ENCODE data around the gene SHISAL1. TPM values are rescaled to one million over a fixed set of nuclear protein-coding genes. Genes with fewer than 3 reads are reported as not detected.

SHISAL1 gene
- polyA plus RNA-seq, 2 donors = 0.08 to 0.22 TPM

DNA sequence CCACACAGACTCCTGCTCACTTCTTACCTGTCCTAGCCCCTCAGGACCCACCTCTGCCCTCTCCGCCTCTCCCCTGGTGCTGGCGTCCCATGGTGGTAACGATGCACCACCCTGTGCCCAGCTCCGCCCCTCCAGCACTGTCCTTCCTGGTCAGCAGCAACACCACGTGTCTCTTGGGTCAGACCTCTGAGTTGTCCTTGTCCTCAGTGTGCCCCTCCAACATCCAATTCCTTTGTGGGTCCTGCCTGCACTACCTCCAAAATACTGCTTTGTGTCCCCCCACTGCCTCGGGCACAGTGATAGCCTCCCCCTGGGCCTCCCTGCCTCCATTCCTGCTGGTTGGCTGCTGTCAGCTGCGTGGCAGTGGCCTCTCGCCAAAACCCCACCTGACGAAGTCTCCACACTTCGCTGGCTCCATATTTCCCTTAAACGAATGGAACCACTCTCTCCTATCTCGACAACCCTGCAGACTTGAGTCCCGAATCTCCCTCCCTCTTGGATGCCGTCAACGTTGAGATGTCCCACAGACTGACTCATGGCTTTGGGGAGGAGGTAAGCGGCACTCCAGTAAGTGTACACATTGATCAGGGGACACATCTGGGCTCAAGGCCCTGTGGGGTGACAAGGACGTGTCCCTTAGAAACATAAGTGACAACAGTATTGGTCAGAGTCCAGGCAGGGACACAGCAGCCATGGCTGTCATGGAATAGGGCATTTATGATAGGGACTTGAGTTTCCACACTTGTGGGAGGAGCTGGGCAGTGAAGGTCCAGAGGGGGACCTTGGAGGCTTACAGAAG lies 42.8 kb downstream of the SHISAL1 start:
- Histone ChIP-seq H3K36me3 (ENCODE audit: control insufficient read depth in 2 of 2, insufficient read depth in 2 of 2, low read length in 1 of 2) (no peaks in the 10 kb centered on the region), H3K27ac (ENCODE audit: low read depth in 2 of 2, low read length in 1 of 2) (no peak overlapping the region), H3K4me1 (ENCODE audit: control insufficient read depth in 2 of 2, insufficient read depth in 2 of 2, low read length in 1 of 2) (no peaks in the 10 kb centered on the region), H3K27me3 (ENCODE audit: control insufficient read depth in 1 of 2, insufficient read depth in 2 of 2, low read length in 2 of 2) (no peaks in the 10 kb centered on the region), H3K4me3 (ENCODE audit: low read depth in 1 of 2, low read length in 2 of 2) (no peak overlapping the region), H3K9me3 (ENCODE audit: control insufficient read depth in 2 of 2, insufficient read depth in 1 of 2, low read depth in 1 of 2, low read length in 1 of 2) (peaks cover 0 to 4% of the 10 kb centered on the region in 2 donors)
- WGBS, 2 donors = 88 to 89% methylated on average over 17 of the region's 17 CpGs

DNA sequence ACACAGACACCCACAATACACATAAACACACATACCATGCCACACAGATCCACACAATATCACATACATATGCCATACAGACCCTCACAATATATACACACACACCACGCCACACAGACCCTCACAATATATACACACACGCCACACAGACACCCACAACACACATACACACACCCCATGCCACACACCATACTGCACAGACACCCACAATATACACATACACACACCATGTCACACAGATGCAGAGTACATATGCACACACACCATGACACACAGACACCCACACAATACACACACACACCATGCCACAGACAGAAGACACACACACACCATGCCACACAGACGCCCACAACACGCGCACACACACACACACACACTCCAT lies 43.6 kb downstream of the SHISAL1 start:
- Histone ChIP-seq H3K4me1 (ENCODE audit: control insufficient read depth in 2 of 2, insufficient read depth in 2 of 2, low read length in 1 of 2) (no peaks in the 10 kb centered on the region), H3K27me3 (ENCODE audit: control insufficient read depth in 1 of 2, insufficient read depth in 2 of 2, low read length in 2 of 2) (no peaks in the 10 kb centered on the region), H3K36me3 (ENCODE audit: control insufficient read depth in 2 of 2, insufficient read depth in 2 of 2, low read length in 1 of 2) (no peaks in the 10 kb centered on the region), H3K27ac (ENCODE audit: low read depth in 2 of 2, low read length in 1 of 2) (no peak overlapping the region), H3K9me3 (ENCODE audit: control insufficient read depth in 2 of 2, insufficient read depth in 1 of 2, low read depth in 1 of 2, low read length in 1 of 2) (peaks cover 0 to 4% of the 10 kb centered on the region in 2 donors), H3K4me3 (ENCODE audit: low read depth in 1 of 2, low read length in 2 of 2) (no peak overlapping the region)
- WGBS, 2 donors = 84 to 85% methylated on average over 5 of the region's 5 CpGs

GRCh38 chr22:44268431-44269116 lies 44.2 kb downstream of the SHISAL1 start:
- H3K27ac ChIP-seq (ENCODE audit: low read depth in 2 of 2, low read length in 1 of 2) = no peak overlapping the region
- peaks cover 0 to 4% of the 10 kb centered on the region in 2 donors for H3K9me3 ChIP-seq (ENCODE audit: control insufficient read depth in 2 of 2, insufficient read depth in 1 of 2, low read depth in 1 of 2, low read length in 1 of 2)
- no peaks in the 10 kb centered on the region for H3K4me1 ChIP-seq (ENCODE audit: control insufficient read depth in 2 of 2, insufficient read depth in 2 of 2, low read length in 1 of 2)
- no peaks in the 10 kb centered on the region for H3K36me3 ChIP-seq (ENCODE audit: control insufficient read depth in 2 of 2, insufficient read depth in 2 of 2, low read length in 1 of 2)
- no peaks in the 10 kb centered on the region for H3K27me3 ChIP-seq (ENCODE audit: control insufficient read depth in 1 of 2, insufficient read depth in 2 of 2, low read length in 2 of 2)
- H3K4me3 ChIP-seq (ENCODE audit: low read depth in 1 of 2, low read length in 2 of 2) = no peak overlapping the region
- 72 to 77% methylated on average over 18 of the region's 18 CpGs for WGBS, 2 donors

DNA sequence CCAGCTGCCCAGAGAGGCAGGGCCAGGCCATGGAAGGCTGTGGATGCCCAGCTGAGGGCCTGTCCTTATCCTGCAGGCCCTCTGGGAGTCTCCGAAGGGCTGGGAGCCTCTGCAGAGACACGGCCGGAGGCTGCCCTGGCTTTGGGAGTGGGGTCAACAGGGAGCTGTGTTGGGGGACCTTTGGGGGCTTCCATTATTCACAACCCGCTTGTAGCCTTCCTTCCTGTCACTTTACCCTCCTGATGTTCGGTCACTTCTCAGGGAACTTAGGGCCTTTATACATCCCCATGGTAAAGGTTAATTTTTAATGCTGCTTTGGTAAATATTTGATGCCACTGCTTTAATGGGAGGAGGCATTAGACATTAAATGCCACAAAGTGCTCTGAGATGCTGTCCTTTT lies 44.9 kb downstream of the SHISAL1 start:
- H3K27ac ChIP-seq (ENCODE audit: low read depth in 2 of 2, low read length in 1 of 2) = no peak overlapping the region
- 77 to 81% methylated on average over 5 of the region's 5 CpGs for WGBS, 2 donors
- no peak overlapping the region for H3K4me3 ChIP-seq (ENCODE audit: low read depth in 1 of 2, low read length in 2 of 2)

GRCh38 chr22:44266796-44267760 lies 45.7 kb downstream of the SHISAL1 start:
- H3K36me3 ChIP-seq (ENCODE audit: control insufficient read depth in 2 of 2, insufficient read depth in 2 of 2, low read length in 1 of 2) = no peaks in the 10 kb centered on the region
- no peaks in the 10 kb centered on the region for H3K4me1 ChIP-seq (ENCODE audit: control insufficient read depth in 2 of 2, insufficient read depth in 2 of 2, low read length in 1 of 2)
- H3K9me3 ChIP-seq (ENCODE audit: control insufficient read depth in 2 of 2, insufficient read depth in 1 of 2, low read depth in 1 of 2, low read length in 1 of 2) = peaks cover 0 to 4% of the 10 kb centered on the region in 2 donors
- H3K4me3 ChIP-seq (ENCODE audit: low read depth in 1 of 2, low read length in 2 of 2) = no peak overlapping the region
- no peak overlapping the region for H3K27ac ChIP-seq (ENCODE audit: low read depth in 2 of 2, low read length in 1 of 2)
- no peaks in the 10 kb centered on the region for H3K27me3 ChIP-seq (ENCODE audit: control insufficient read depth in 1 of 2, insufficient read depth in 2 of 2, low read length in 2 of 2)
- 59 to 65% methylated on average over 26 of the region's 26 CpGs for WGBS, 2 donors

More for the DNA sequence above, 44.9 kb downstream of the SHISAL1 start:
- Histone ChIP-seq H3K9me3 (ENCODE audit: control insufficient read depth in 2 of 2, insufficient read depth in 1 of 2, low read depth in 1 of 2, low read length in 1 of 2) (peaks cover 0 to 4% of the 10 kb centered on the region in 2 donors), H3K27me3 (ENCODE audit: control insufficient read depth in 1 of 2, insufficient read depth in 2 of 2, low read length in 2 of 2) (no peaks in the 10 kb centered on the region), H3K36me3 (ENCODE audit: control insufficient read depth in 2 of 2, insufficient read depth in 2 of 2, low read length in 1 of 2) (no peaks in the 10 kb centered on the region), H3K4me1 (ENCODE audit: control insufficient read depth in 2 of 2, insufficient read depth in 2 of 2, low read length in 1 of 2) (no peaks in the 10 kb centered on the region)

DNA sequence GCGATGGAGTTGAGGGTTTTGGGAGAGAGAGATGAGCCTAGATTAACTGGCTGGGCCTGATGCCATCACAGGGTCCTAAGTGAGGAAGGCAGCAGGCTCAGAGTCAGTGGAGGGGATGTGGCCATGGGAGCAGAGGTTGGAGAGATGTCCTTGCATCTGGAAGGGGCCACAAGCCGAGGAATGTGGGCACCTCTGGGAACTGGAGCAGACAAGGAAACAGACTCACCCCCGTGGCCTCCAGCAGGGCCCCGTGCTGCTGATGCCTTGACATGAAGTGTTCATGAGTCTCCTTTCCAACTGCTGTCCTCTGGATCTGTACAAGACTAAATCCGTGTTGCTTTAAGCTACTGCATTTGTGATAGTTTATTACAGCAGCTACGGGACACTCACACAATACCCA lies 49.2 kb downstream of the SHISAL1 start:
- 92 to 93% methylated on average over 6 of the region's 6 CpGs for WGBS, 2 donors
- H3K27ac ChIP-seq (ENCODE audit: low read depth in 2 of 2, low read length in 1 of 2) = no peak overlapping the region
- H3K4me3 ChIP-seq (ENCODE audit: low read depth in 1 of 2, low read length in 2 of 2) = no peak overlapping the region
- H3K9me3 ChIP-seq (ENCODE audit: control insufficient read depth in 2 of 2, insufficient read depth in 1 of 2, low read depth in 1 of 2, low read length in 1 of 2) = peaks cover 0 to 4% of the 10 kb centered on the region in 2 donors
- no peaks in the 10 kb centered on the region for H3K27me3 ChIP-seq (ENCODE audit: control insufficient read depth in 1 of 2, insufficient read depth in 2 of 2, low read length in 2 of 2)
- no peaks in the 10 kb centered on the region for H3K4me1 ChIP-seq (ENCODE audit: control insufficient read depth in 2 of 2, insufficient read depth in 2 of 2, low read length in 1 of 2)
- no peaks in the 10 kb centered on the region for H3K36me3 ChIP-seq (ENCODE audit: control insufficient read depth in 2 of 2, insufficient read depth in 2 of 2, low read length in 1 of 2)

DNA sequence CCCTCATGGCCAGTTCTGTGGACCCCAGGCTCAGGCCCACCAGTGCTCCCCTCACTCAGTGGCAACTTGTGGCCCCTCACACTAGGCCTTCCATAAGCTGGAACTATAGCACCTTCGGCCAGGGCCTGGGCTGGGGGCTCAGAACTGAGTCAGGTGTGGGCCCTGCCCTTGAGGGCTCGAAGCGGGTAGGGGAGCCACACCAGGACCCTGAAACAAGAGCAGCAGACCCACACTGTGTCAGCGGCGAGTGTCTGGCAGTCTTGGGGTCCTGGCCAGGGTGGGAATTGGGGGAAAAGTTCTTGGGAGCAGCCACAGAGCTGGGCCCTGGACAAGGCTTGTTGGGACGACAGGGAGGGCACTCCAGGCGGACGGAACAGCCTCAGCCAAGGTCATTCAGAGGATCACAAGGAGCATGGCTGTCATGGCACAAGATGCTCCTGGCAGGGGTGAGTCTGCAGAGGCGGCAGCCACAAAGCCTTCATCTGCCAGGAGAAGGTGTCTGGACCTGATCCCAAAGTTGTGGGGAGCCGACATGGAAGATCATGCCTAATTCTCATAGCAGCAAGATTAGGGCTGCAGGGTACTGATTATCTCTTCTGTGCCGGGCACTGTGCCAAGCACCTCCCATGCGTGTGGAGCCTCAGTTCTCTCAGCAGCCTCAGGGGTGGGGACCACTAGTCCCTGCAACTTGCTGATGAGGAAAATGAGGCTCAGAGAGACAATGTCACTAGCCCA lies 50.7 kb downstream of the SHISAL1 start:
- Histone ChIP-seq H3K27ac (ENCODE audit: low read depth in 2 of 2, low read length in 1 of 2) (no peak overlapping the region), H3K36me3 (ENCODE audit: control insufficient read depth in 2 of 2, insufficient read depth in 2 of 2, low read length in 1 of 2) (no peaks in the 10 kb centered on the region), H3K9me3 (ENCODE audit: control insufficient read depth in 2 of 2, insufficient read depth in 1 of 2, low read depth in 1 of 2, low read length in 1 of 2) (peaks cover 0 to 4% of the 10 kb centered on the region in 2 donors), H3K27me3 (ENCODE audit: control insufficient read depth in 1 of 2, insufficient read depth in 2 of 2, low read length in 2 of 2) (no peaks in the 10 kb centered on the region), H3K4me3 (ENCODE audit: low read depth in 1 of 2, low read length in 2 of 2) (no peak overlapping the region), H3K4me1 (ENCODE audit: control insufficient read depth in 2 of 2, insufficient read depth in 2 of 2, low read length in 1 of 2) (no peaks in the 10 kb centered on the region)
- 63 to 65% methylated on average over 12 of the region's 12 CpGs for WGBS, 2 donors

GRCh38 chr22:44261164-44261860 lies 51.4 kb downstream of the SHISAL1 start:
- Histone ChIP-seq H3K27me3 (ENCODE audit: control insufficient read depth in 1 of 2, insufficient read depth in 2 of 2, low read length in 2 of 2) (no peaks in the 10 kb centered on the region), H3K27ac (ENCODE audit: low read depth in 2 of 2, low read length in 1 of 2) (no peak overlapping the region), H3K4me1 (ENCODE audit: control insufficient read depth in 2 of 2, insufficient read depth in 2 of 2, low read length in 1 of 2) (no peaks in the 10 kb centered on the region), H3K36me3 (ENCODE audit: control insufficient read depth in 2 of 2, insufficient read depth in 2 of 2, low read length in 1 of 2) (no peaks in the 10 kb centered on the region), H3K9me3 (ENCODE audit: control insufficient read depth in 2 of 2, insufficient read depth in 1 of 2, low read depth in 1 of 2, low read length in 1 of 2) (peaks cover 0 to 4% of the 10 kb centered on the region in 2 donors), H3K4me3 (ENCODE audit: low read depth in 1 of 2, low read length in 2 of 2) (no peak overlapping the region)
- 80 to 83% methylated on average over 14 of the region's 14 CpGs for WGBS, 2 donors

Measured in esophagus (tissue), 2 donors.